ENCODE data around the gene TICAM1. TPM values are rescaled to one million over a fixed set of nuclear protein-coding genes. Genes with fewer than 3 reads are reported as not detected.

Gene TICAM1
- total RNA-seq, 1 experiment from 2014 or later = 0.48 TPM

- H3K4me1 Mint-ChIP-seq = no peaks in the 10 kb centered on the region
- no peak overlapping the region for H3K4ac ChIP-seq (ENCODE audit: low read depth, low read length)
- no peak overlapping the region for H2BK20ac ChIP-seq (ENCODE audit: low read depth, low read length, poor library complexity, severe bottlenecking)
- H3K27me3 ChIP-seq (ENCODE audit: insufficient read depth, low read length) = no peaks in the 10 kb centered on the region
- no peaks in the 10 kb centered on the region for H4K20me1 ChIP-seq (ENCODE audit: control insufficient read depth, insufficient read depth, insufficient read length)
- H2BK120ac ChIP-seq (ENCODE audit: low read depth, low read length, poor library complexity, severe bottlenecking) = no peak overlapping the region
- no peak overlapping the region for H2BK12ac ChIP-seq (ENCODE audit: insufficient read length, low read depth, low read length)
- no peak overlapping the region; a peak in 1 of 5 replicates for H3K4me3 Mint-ChIP-seq
- H2AFZ ChIP-seq (ENCODE audit: low read length) = no peak overlapping the region
- no peak overlapping the region; a peak in 1 of 7 replicates for H3K27ac Mint-ChIP-seq
- H3K79me2 ChIP-seq (ENCODE audit: insufficient read depth, low read length) = no peaks in the 10 kb centered on the region
- H3K27me3 Mint-ChIP-seq (ENCODE audit: low read depth) = peaks cover 2% of the 10 kb centered on the region; the same call in 1 of the 2 replicates
- no CpG with 5 or more reads among the region's 33 CpGs for WGBS (ENCODE audit: extremely low coverage, insufficient read length, low lambda C conversion rate)
- no peak overlapping the region for H3K23ac ChIP-seq (ENCODE audit: insufficient read length, low read depth, low read length)
- H3K27ac ChIP-seq (ENCODE audit: insufficient read length, low read depth, low read length) = no peak overlapping the region
- H2BK15ac ChIP-seq (ENCODE audit: low read depth, low read length) = no peak overlapping the region
- no peak overlapping the region for H3K56ac ChIP-seq (ENCODE audit: insufficient read length, low read depth, low read length)
- no peak overlapping the region for H3K14ac ChIP-seq (ENCODE audit: insufficient read depth, low read length)
- H3K9me3 ChIP-seq (ENCODE audit: control insufficient read depth, low read depth, low read length) = no peaks in the 10 kb centered on the region
- H3K4me2 ChIP-seq (ENCODE audit: insufficient read depth, insufficient read length, low read length) = no peak overlapping the region
- H3K18ac ChIP-seq (ENCODE audit: insufficient read length, low read depth, low read length) = no peak overlapping the region
- no peak overlapping the region for H3T11ph ChIP-seq (ENCODE audit: low read length)
- no peak overlapping the region for H2AK5ac ChIP-seq (ENCODE audit: insufficient read length, low read length)
- no peaks in the 10 kb centered on the region; a peak in 1 of 7 replicates for H3K36me3 Mint-ChIP-seq (ENCODE audit: insufficient read depth in 1 of 3, low read depth in 3 of 3)
- no peaks in the 10 kb centered on the region for H3K4me1 ChIP-seq (ENCODE audit: insufficient read depth, low read length)
- no peak overlapping the region for H4K91ac ChIP-seq (ENCODE audit: insufficient read length, low read depth, low read length)
- H3K9ac ChIP-seq (ENCODE audit: extremely low read depth, insufficient read length, low read length) = no peak overlapping the region
- H4K8ac ChIP-seq (replicated peaks; ENCODE audit: insufficient read length, low read depth, low read length) = no peak overlapping the region
- TF ChIP-seq CTCF (conservative IDR thresholded peaks at IDR 0.05) = peak; percentile 99
- no peak overlapping the region for H4K5ac ChIP-seq (ENCODE audit: insufficient read length, low read depth, low read length)
- H3K9me3 Mint-ChIP-seq = no peaks in the 10 kb centered on the region
- peak; percentile 87 for DNase-seq
- H3K79me1 ChIP-seq (ENCODE audit: insufficient read depth, low read depth, low read length, poor library complexity, severe bottlenecking) = no peaks in the 10 kb centered on the region
- H3K23me2 ChIP-seq (ENCODE audit: insufficient read length, low read depth, low read length, poor library complexity, severe bottlenecking) = no peaks in the 10 kb centered on the region
- H2BK5ac ChIP-seq (ENCODE audit: insufficient read length, low read length) = no peak overlapping the region
Measured at GRCh38 chr19:4803736-4804695, 27.5 kb downstream of the TICAM1 start.
